GM18519 (cell line): ENCODE measurements around the gene SSBP3.

Experiments used
- ATAC-seq: cut with Tn5 transposase; IDR thresholded peaks from one replicate; pipeline ENCODE4 v1.9.1; 2021; ENCODE audit warnings: mild to moderate bottlenecking, moderate library complexity; ENCODE audit not compliant: unreplicated experiment, low FRiP score

Gene SSBP3

DNA sequence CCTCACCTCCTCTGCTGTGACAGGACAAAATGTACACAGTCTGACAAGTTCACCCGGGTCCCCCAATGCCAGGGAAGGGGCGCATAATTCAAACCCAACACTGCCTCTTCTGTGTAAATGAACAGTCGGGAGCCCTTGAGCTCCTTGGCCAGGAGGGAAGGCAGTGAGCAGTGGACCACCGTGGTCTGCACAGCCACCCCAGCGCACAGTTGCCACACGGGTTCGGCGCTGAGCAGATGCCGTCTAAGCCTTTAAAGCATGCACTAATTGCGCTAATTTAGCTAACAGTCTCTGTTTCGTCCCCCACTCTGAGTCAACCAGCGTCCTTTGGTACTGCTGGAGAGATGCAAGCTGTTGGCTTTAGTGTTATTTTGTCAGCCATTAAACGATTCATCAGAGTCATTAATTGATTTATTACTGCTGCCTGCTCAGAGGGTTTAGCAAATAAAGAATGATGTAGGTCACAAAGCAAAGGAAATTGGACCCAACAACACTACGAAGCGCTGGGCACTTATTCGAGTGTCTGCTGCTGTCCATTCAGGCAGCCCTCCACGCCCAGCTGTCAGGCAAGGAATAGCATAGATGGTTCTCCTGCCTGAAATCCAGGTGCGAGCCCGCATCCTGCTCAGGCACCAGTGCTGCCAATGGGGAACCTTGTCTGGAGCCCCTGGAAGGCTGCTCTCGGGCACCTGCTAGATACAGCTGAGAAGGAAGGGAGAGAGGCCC, 114.8 kb downstream of the SSBP3 start:
- ATAC-seq, result no peak

DNA sequence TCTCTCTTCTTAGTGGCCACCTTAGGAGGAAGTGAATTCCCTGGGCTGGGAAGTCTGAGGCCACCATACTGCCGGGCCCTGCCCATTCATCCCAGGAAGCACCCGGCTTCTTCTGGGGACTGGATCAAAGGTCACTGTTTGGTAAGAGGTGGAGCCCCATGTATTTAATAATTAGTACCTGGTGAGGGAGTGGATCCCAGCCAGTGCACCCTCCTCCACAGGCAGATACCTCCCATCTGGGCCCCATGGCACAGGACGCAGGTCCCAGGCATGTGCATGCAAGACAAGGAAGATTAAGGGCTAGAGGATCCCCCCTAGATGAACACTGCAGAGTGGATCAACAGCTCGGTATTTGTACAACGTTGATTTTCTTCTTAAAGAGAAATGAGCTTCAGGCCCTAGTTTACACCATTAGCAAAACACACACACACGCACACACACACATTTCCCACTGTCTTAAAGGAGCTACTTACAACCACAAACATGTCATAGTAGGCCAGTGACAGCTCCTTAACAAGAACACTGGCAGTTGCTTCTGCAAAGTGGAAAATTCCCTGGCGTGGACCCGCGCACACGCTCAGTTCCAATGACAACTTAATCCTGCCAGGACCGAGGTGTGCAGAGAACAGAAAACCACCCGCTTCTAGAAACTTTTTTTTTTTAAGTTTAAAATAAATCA, 115.5 kb downstream of the SSBP3 start:
- no peak for ATAC-seq

DNA sequence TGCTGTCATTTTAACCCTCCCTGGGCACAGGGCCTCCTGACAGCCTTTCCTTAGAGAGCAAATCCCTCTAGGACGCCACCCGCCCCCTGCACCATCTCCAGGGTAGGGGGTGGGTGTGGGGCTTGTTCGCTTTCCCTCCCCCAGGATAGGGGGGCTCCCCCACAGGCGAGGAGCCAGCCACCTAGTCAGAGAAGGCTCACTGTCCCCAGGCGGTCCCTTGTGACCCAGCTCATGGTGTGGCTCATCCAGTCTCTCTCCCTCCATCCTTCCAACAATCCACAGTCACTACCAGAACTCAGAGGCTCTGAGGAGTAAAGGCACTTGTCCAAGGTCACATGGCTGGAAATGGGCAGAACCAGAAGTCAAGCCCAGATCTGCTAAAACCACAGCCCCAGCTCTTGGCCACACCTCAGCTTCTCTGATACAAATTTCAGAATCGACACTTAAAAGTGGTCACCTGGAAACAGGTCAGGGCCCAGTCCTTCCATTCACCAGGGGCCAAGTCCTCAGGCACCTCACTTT, 116.4 kb downstream of the SSBP3 start:
- ATAC-seq, result no peak

DNA sequence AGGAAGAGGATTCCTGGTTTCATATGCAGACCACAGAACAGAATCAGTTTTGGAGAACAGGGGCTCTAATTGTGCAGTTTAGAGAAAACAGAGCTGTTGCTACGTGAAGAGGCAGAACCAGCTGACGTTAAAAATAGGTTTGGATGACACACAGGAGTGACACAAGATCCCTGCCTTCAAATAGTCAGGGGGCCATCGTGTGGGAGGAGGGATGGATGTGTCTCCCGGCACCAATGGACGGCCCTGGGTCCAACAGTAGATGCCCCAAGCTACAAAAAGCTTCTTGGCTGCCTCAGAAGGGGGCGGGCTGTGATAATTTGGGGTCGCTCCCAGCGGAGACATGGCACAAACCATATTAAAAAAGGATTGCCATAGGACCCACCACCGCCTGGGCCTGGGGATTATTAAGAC, 118.4 kb downstream of the SSBP3 start:
- ATAC-seq, result no peak

DNA sequence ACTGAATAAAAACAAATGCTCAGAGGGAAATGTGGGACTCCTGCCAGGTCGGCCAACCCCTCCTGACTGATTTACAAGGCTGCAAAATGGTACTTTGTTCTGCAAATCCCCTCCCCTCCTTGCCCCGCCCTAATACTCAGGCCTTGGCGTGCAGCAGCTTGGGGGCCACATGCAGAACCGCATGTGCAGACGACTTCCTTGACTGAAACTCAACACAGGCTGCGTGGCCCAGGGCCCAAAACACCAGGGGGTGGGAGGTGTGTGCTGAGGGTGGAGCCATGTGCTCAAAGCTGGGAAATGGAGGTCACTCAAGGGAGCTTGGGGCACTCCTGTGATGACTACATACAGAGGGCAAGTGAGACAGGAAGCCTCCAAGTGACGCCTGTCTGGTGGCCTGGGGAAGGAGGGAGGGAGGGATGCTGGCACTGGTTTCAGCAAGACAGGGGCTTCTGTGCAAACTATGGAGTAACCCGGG, 119.0 kb downstream of the SSBP3 start:
- no peak for ATAC-seq

DNA sequence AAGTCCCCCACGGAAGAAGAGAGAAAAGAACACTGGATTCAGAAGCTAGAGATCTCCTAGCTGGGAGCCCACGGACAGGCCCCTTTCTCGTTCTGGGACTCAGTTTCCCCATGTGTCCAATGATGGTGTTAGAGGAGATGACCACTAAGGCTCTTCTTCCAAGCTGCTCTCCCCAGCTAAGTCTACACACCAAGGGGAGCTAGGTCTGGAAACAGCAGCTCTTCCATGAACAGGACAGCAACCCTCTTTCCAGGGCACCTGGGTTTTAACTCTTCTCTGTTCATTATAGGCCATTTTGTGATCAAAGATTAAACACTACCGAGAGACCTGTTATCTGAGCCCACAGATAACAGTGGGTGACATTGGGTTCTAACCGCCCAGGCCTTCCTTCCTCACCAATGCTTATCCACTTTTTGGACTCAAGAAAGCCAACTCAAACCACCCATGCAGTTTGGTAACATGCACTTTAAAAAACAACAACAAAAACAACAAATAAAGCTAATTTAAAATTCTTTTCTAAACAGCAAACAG, 120.3 kb downstream of the SSBP3 start:
- ATAC-seq, result no peak

DNA sequence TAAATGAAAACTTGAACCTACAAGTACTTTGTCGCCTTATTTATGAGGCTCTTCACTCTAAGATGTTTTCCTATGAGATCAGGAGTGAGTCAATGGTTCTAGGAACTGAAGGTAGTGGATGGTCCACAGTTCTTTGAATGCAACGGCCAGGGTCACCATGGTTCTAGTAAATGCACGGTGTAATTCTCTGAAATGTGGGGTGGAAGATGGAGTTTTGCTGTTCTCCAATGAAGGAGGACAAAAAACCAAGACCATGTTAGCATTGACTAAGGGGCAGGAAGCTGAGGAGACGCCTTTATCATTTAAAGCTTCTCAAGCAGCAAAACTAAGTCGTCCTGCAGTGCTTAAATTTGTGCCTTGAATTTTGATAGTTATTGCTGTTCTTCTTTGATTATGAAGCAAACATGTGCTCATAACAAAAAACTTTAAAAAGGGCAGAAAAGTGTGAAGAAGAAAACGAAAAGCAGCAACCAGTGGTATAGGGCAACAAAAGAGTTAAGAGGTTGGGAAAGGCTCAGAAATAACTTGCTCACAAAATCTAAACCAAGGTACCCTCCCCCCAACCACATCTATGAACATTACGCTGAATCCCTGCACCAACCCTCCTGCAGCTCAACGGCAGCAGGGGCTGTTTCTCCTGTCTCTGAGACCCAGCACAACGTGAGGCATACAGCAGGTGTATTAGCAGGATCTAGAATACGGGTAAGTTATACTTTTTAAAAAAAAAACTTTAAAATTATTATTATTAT, 121.2 kb downstream of the SSBP3 start:
- ATAC-seq, result no peak

DNA sequence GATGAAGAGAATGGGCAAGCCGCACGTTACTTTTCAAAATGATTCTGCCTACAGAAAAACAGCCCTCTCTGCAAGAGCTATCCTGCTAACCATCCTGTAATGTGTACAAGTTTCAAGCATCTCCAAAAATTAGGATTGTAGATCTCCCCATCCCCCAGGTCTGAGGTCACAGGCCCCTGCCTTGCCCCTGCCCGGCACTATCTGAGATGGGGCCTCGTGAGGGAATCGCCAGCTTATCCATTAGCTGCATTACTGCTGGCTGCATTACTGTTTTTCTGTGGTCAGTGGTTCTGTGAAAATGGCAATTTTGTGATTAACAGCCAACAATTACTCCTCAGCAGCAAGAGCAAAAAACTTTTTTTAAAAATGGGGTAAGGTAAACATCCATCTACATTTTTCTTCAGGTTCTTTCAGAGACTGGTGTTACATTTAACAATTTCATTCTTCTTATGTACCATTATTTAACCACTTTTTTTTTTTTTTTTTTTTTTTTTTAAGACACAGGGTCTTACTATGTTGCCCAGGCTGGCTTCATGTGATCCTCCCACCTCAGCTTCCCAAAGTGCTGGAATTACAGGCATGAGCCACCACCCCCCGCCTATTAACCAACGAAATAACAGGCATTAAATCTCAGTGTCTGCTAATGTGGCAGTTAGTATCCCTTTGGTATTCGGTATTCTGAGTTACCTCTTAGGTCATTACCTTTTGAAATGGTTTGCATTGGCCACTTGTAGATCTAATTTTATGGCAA, 122.4 kb downstream of the SSBP3 start:
- ATAC-seq, result no peak

DNA sequence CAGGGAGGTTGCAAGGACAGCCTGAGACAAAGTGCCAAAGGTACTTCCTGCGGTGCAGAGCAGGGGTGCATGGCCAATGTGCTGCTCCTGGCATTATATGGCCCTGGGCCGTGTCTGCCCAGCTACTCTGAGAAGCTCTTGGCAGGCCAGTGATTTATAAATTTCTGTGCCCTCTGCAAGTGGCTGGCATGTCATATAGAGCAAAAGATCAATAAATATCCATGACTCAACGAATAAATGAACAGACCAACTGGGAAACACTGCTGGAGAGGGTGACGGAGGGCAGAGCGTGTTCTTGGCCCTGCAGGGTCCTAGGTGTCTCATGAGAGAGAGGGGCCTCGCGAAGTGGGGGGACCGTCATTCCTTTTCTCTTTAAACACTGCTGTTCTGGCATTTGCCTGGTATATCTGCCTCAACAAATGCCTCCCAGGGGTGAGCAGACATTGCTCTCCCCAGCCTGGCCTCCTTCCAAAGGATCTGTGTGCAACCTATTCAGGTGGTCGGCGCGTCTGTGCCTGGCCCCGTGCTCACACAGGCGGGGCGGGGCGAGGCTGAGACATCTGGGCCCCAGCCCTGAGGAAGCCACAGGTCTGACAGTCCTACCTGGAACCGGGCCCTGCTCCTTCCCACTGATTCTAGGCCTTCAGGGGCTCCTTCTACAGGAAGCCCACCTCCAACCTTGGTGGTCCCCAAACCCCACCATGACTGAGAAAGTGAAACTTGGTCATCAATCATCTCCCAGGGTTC, 123.9 kb downstream of the SSBP3 start:
- ATAC-seq, result no peak

DNA sequence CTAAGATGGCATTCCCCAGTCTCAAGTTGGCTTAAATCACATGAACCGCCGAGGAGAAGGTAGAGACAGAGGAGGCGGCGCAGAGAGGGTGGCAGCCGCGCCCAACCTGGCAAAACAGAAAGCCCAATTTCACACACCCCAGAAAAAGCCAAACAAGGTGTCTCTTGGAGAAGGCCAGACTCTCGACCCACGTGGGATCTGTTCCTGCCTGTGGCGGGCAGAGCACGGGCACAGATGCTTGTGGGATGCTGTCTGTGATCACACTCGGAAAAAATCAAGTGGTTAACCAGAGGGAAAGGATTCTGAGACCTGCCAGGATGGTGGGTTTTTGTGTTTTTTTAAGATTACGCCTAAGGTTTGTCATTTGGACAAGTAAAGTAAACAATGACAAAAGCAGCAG, 125.5 kb downstream of the SSBP3 start:
- ATAC-seq, result no peak

DNA sequence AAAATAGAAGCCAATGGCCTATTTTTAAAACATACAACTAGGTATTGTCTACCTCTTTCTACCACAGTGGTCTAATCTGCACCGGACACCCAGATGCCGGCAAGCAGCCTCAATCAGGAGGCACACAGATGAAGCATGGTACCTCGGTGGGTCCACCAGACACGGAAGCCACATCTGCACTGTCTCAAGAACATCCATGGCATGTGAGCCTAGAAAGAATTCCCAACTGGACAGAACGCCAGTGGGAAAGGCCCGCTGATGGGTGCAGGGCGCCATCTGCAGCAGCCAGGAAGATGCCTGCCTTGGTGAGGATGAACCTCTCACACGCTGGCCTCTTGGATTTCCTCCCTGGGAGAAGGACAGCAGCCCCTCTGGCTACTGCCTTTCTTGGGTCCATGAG, 126.7 kb downstream of the SSBP3 start:
- ATAC-seq, result no peak

DNA sequence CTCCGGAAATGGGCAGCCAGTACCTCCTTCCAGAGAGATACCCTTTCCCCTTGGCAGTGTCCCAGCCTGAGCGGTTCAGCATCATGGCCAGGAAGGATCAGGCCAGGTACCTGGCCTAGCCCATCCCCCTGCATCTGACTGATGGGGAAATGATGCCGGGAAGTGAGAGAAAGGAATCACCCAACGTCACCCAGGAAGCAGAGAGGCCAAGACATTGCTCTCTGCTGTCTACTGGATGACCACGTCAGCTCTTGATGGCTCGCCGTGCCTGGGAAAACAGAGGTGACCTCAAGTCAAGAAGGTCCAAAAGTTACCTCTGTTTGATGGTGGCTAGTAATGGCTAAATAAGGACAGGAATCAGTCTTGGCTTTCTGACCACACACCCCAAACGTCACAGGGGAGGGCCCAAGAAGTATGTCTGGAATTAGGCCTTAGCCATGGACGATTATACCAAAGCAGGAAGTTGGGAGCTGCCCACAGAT, 127.2 kb downstream of the SSBP3 start:
- ATAC-seq, result no peak

DNA sequence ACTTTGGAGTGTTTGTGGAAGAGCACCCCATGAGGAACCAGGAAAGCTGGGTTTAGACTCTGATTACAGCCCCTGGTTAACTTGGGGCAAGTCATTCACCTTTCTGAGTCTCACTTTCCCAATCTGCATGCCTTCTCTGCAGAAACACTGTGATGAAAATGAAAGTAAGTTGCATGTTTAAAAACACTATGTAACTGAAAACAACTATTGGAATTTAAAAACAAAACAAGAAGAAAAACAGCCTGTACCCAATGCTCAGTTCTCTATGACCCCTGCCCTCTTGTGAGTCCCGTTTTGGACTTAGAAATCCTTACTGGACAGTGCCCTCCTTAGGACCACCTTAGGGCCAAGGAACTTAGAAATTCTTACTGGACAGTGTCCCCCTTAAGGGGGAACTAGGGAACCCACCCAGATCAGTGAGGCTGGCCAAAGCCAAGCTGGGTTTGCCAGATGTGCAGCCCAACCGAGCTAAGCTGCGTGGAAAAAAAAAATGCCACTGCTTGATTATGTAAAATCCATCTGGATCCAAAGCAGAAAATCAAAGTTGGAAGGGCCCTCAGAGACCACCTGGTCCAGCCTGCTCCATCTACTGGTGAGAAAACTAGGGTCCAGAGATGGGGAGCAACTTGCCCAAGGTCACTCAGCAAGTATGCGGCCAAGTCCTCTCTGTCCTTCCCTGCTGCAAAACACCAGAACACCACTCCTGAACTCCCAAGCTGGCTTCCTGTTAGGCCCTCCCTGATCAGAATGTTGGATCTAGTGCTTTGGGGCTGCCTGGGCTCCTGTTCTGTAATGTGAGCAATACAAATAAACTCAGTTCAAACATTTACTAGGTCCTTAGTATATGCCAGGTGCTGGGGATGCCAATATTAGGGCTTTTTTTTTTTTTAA, 128.5 kb downstream of the SSBP3 start:
- ATAC-seq, result no peak

DNA sequence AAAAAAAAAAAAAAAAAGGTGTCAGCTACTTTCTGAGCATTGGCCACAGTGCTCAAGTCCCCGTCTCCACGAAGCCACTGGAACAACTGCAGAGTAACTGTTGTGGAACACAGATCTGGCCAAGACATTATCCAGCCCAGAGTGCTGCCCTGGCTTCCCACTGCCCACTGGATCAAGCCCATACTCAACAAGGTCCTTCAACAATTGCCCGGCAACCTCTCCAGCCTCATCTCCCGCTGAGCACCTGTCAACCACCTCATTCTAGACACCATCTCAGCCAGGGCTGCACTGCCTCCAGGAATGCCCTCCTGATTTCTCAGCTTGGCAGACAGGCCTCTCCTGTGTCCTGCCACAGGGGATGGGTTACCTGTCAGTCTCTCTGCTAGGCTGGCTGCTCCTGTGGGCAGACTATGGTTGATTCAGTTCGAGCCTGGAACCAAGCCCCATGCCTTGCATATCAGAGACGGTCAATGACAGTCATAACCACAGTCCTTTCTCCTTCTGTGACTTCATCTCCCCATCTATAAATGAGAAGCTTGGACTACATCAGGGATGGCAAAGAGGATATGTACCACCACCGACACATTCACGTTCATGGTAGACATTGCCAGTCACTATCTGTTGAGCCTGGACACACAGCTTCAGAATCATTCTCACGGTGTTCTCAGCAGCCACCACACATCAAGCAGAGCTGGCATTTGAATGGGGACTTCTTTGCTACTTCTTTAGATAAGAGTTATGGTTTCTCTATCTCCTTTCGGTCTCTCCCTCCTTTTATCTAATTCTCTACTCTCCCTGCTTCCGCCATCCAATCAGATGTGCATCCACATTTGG, 129.4 kb downstream of the SSBP3 start:
- no peak for ATAC-seq

DNA sequence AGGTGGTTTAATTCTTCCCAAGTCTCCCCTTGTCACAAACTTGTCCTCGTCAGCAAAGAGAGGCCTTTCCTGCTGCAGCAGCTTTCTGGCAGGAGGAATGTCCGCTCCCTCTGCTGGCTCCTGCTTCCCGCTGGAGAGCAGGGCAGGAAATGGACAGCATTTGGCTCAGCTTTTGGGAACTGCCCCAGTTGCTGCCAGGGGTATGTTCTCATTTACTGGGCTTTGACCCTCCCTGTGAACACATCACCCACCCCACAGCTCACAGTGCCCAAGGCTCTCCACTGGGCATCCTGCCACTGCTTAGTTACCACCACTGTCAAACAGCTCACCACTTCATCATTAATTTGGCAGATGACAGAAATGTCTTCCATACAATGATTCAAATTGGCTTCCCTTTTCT, 130.8 kb downstream of the SSBP3 start:
- no peak for ATAC-seq

DNA sequence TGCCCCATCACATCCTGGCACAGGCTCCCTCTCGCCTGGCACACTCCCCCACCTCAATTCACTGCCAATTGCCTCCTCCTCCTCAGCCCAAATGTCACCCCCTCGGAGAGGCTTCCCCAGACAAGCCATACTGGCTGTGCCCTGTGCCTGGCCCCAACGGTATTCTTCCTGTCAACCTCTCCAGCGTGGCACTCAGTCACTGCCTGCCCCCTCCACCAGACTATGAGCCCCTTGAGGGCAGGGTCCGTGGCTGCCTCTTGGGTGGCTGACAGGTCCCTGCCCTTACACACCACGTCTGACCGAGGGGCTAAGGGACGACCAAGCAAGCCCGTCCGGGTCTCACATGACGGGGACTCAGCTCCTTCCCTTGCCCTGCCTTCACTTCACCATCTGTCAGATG, 131.3 kb downstream of the SSBP3 start:
- ATAC-seq, result no peak

DNA sequence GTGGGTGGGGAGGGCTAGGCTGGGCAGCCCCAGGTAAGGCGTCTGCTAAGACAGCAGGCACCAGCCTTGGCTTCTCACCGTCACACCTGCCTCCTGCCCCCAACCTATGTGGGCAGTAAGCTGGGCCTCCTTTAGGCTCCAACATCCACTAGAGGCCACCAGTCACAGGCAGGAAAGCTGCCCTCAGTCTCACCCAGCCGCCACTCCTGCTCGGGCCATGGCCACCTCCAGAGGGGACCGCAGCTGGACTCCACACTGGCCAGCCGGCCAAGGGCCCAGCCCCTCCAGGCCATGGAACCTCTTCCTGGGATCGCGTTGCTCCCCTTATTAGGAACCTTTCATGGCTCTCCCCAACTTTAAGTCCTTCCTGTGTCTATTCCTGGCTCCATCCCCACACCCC, 131.7 kb downstream of the SSBP3 start:
- ATAC-seq, result no peak

DNA sequence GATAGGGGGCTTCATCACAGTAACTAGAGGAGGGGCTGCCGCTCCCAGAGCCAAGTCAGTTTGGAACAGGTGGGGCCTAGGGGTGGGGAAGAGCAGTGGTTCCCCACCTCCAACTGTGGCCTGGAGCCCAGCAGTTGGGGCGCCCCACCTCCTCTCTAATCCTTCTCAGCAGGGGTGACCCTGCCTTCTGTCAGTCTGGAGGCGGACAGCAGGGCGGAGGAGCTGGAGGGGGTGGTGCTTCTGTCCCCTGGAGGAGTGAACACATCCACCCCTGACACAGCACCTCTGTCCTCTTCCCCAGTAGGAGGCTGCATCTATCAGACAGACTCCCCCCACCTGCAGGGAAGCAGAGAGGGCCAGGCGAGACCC, 132.4 kb downstream of the SSBP3 start:
- no peak for ATAC-seq
